ENCODE data around the gene TLCD1. TPM values are rescaled to one million over a fixed set of nuclear protein-coding genes. Genes with fewer than 3 reads are reported as not detected.

The TLCD1 gene
- total RNA-seq, 1 donor from 2014 or later = 2.4 TPM

- no peak for DNase-seq (ENCODE audit: low spot score)
- peak overlapping the region; percentile 10 for H3K27ac Mint-ChIP-seq (ENCODE audit: unreplicated experiment)
- peaks cover 44% of the 10 kb centered on the region for H3K4me1 Mint-ChIP-seq (ENCODE audit: unreplicated experiment)
- no peak for TF ChIP-seq CTCF (IDR thresholded peaks at IDR 0.05; ENCODE audit: unreplicated experiment)
- H3K36me3 Mint-ChIP-seq (ENCODE audit: low read depth, unreplicated experiment) = peaks cover 42% of the 10 kb centered on the region
- peaks cover 22% of the 10 kb centered on the region for H3K27me3 Mint-ChIP-seq (ENCODE audit: unreplicated experiment)
- peak overlapping the region; percentile 38 for H3K4me3 Mint-ChIP-seq (ENCODE audit: unreplicated experiment)
- peaks cover 4% of the 10 kb centered on the region for H3K9me3 Mint-ChIP-seq (ENCODE audit: unreplicated experiment)
Measured at GRCh38 chr17:28756049-28756804, 30.2 kb upstream of the TLCD1 start.

GRCh38 chr17:28755486-28755885, 29.5 kb upstream of the TLCD1 start:
- H3K4me1 Mint-ChIP-seq (ENCODE audit: unreplicated experiment) = peaks cover 39% of the 10 kb centered on the region
- TF ChIP-seq CTCF (IDR thresholded peaks at IDR 0.05; ENCODE audit: unreplicated experiment) = no peak
- H3K27me3 Mint-ChIP-seq (ENCODE audit: unreplicated experiment) = peaks cover 22% of the 10 kb centered on the region
- peaks cover 38% of the 10 kb centered on the region for H3K36me3 Mint-ChIP-seq (ENCODE audit: low read depth, unreplicated experiment)
- H3K9me3 Mint-ChIP-seq (ENCODE audit: unreplicated experiment) = peaks cover 4% of the 10 kb centered on the region
- H3K4me3 Mint-ChIP-seq (ENCODE audit: unreplicated experiment) = no peak overlapping the region
- H3K27ac Mint-ChIP-seq (ENCODE audit: unreplicated experiment) = no peak overlapping the region
- DNase-seq (ENCODE audit: low spot score) = no peak

- no peak for TF ChIP-seq CTCF (IDR thresholded peaks at IDR 0.05; ENCODE audit: unreplicated experiment)
- Mint-ChIP-seq H3K36me3 (ENCODE audit: low read depth, unreplicated experiment) (peaks cover 21% of the 10 kb centered on the region), H3K9me3 (ENCODE audit: unreplicated experiment) (peaks cover 4% of the 10 kb centered on the region), H3K4me1 (ENCODE audit: unreplicated experiment) (peaks cover 33% of the 10 kb centered on the region), H3K4me3 (ENCODE audit: unreplicated experiment) (no peak overlapping the region), H3K27ac (ENCODE audit: unreplicated experiment) (no peak overlapping the region), H3K27me3 (ENCODE audit: unreplicated experiment) (peaks cover 11% of the 10 kb centered on the region)
- DNase-seq (ENCODE audit: low spot score) = no peak
Measured at GRCh38 chr17:28751600-28752366, 25.8 kb upstream of the TLCD1 start.

- H3K27me3 Mint-ChIP-seq (ENCODE audit: unreplicated experiment) = peaks cover 9% of the 10 kb centered on the region
- H3K9me3 Mint-ChIP-seq (ENCODE audit: unreplicated experiment) = no peaks in the 10 kb centered on the region
- peaks cover 37% of the 10 kb centered on the region for H3K4me1 Mint-ChIP-seq (ENCODE audit: unreplicated experiment)
- DNase-seq (ENCODE audit: low spot score) = peak; percentile 96
- H3K36me3 Mint-ChIP-seq (ENCODE audit: low read depth, unreplicated experiment) = peaks cover 12% of the 10 kb centered on the region
- TF ChIP-seq CTCF (IDR thresholded peaks at IDR 0.05; ENCODE audit: unreplicated experiment) = peak; percentile 96
- peak overlapping the region; percentile 36 for H3K27ac Mint-ChIP-seq (ENCODE audit: unreplicated experiment)
- peak overlapping the region; percentile 73 for H3K4me3 Mint-ChIP-seq (ENCODE audit: unreplicated experiment)
Measured at GRCh38 chr17:28750178-28751047, 24.4 kb upstream of the TLCD1 start.

Data from endothelial cell (in vitro differentiated cells).